GM21786 (cell line): ENCODE measurements around the gene ALK.
"Not testable (repeated sequence)": the region's sequence is repeated elsewhere in the genome, so short reads cannot be mapped to it uniquely, and the experiment has no call there.

Source experiments
- ATAC-seq: cut with Tn5 transposase; IDR thresholded peaks from one replicate; pipeline ENCODE4 v1.9.1; 2021; ENCODE audit not compliant: unreplicated experiment

ALK gene

DNA sequence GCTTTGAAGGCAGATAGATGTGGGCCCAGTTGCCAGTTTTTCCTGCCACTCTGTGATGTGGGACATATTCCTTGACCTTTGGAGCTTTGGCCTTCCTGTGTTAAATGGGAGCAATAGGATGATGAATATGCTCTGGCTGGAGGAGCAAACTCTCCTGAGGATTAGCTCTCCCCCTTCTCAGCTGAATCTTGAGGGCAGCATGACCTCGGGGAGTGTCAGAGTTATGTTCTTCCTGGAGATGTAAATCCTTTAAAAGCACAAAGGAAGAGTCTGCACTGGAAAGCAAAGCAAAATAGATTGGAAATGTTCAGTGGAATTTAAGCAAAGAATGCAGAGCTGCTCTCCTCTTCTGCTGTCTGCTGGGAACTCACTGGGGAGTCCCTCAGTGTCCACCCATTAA is 160.1 kb downstream of the ALK start:
- no peak for ATAC-seq

DNA sequence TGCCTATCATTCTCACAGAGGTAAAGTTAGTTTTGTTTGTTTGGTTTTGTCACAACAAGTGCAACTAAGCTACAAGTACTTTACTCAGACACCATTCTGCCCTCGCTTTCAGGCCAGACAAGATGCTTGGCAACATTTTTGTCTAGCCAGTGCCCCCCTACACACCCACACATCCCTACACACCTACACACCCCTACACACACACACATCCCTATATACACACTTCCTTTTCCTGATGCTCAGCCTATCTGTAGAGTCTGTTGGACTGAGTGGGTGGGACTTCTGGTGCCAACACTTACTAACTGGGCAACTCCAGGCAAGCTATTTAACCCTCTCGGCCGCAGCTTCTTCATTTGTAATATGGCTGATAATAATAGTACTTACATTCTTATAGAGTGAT is 161.4 kb downstream of the ALK start:
- no peak for ATAC-seq

DNA sequence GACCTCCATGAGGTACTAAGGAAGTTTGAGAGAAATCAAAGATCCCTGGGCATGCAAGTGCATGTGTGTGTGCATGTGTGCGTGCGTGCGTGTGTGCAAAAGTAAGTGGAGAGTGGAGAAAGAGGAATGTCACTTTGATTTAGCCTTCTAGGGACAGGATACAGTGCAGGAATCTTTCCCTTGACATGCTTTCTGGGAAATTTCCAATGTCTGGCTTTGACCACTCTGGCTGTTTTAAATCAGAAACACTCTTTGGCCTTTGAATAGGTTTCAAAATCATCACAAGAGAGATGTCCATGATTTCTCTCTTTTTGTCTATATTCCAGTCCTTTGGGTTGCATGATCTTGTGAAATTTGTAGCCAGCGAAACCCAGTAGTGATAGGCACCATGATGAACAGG is 162.0 kb downstream of the ALK start:
- no peak for ATAC-seq

DNA sequence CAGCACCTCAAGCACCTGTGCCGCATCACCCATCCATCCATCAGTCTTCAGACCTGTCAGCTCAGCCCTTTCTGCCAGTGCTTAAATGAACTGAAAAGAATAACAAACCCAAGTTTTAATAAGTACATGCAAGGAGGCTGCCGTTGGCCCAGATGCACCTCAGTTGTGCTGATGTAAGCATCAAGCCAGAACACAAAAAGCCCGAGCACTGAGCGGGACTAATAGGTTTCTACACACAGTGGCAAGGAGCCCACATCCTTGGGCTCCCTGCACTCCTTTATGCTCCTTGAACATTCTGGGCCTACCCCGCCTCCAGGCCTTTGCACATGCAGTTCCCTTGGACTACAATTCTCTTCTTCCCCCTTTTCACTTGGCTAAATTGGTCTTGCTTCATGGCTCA is 165.6 kb downstream of the ALK start:
- ATAC-seq, result no peak

DNA sequence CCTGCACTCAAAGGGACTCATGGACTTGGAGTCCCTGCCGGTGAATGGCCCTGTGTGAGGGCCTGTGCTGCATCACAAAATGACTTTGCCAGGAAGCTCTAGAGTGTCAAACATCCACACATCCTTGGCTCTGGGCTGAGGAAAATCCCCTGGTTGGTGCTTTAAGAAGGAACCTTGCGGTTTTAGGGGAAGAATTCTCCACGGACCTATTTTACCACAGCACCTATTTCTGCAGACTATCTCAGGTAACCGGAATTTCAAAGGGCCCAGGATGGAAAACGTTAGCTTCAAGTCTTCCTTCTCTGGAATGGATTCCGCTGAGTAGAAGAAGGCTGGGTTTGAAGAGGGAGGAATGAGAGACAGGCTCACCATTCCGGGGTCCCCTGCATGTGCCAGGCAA is 166.2 kb downstream of the ALK start:
- ATAC-seq, result no peak

DNA sequence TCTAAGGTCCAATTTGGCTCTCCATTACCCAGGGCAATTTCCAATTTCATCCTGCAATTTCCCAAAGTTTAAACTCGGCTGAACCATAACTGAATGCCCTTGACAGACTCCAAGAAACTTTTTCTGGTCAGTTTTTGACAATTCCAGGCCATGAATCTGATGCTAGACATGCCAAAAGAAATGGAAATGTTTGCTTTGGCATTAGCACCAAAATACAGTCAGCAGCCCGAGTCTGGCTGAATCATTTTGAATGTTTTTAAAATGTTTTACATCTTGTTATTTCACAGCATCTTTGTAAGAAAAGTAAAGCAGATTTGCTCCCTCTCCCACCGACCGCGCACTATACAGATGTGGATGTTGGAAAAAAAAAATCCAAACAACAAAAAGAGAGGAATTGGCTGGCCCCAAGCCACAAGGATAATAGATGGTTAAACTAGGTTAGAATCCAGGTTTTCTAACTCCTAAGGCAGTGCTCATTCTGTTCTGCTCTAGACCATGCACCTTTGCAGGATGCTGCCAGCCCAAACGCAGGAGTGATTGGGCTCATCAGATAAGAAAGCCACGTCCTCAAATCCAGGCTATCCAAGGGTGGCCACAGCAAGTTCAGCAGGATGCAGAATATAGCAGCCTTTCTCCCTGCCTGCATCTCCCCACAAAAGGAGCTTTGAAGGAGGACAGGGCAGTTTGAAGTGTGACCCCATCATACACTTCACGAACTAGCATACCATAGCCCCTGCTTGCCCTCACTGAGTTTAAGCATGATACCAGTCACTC is 167.5 kb downstream of the ALK start:
- no peak for ATAC-seq

DNA sequence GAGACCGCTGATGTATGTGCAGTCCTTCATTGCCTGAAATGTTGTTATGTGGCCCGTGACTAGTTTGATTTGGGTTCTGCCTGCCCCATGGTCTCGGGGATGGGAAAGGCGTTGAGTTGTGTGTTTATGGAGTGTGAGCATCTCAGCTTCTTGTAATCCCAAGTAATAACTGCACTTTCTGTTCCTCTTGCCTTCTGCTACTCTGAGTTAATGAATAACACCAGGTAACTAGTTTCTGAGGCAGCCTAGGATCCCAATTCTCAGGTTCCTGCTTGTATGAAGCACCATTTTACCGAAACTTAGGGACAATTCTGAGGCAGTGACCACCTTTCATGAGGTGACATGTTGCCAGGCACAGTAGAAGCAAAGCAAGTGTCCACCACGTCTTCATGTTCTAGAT is 170.0 kb downstream of the ALK start:
- ATAC-seq, result no peak

DNA sequence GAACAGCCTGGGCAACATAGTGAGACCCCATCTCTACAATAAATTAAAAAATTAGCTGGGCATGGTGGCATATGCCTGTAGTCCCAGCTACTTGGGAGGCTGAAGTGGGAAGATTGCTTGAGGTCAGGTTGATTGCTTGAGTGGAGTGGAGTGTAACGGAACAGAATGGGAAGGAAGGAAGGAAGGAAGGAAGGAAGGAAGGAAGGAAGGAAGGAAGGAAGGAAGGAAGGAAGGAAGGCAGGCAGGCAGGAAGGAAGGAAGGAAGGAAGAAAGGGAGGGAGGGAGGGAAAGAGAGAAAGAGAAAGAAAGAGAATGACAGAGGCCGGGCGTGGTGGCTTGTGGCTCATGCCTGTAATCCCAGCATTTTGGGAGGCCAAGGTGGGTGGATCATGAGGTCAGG is 170.9 kb downstream of the ALK start:
- not testable (repeated sequence) for ATAC-seq

DNA sequence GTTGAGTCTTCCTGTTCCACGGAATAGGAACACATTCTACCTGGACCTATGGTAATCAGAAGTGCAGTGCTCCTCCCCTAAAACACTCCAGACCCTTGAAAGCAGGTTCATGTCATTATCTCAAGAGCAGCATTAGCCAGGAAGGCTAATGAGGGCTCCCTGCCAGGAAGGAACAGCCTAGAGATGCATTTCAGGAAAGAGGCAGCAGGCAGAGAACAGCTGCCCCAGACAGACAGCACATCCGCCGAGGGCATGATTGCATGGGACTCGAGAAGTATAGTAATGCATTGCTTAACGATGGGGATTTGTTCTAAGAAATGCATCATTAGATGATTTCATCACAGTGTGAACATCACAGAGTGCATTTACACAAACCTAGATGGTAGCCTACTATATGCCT is 171.5 kb downstream of the ALK start:
- ATAC-seq, result no peak

DNA sequence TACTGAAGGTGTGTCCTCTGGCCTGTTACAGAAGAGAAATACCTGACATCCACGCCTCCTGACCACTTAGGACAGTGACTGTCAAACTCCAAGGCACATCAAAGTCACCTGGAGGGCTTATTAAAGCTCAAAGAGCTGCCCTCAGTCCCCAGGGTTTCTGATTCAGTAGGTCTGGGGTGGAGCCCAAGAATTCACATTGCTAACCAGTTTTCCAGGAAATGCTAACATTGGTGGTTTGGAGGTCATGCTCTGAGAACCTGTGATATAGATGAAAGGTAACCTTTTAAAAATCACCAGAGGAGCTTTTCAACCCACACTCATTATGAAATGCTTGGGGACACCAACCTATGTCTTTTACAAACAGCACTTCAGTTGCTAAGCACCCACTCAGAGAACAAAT is 172.3 kb downstream of the ALK start:
- no peak for ATAC-seq

DNA sequence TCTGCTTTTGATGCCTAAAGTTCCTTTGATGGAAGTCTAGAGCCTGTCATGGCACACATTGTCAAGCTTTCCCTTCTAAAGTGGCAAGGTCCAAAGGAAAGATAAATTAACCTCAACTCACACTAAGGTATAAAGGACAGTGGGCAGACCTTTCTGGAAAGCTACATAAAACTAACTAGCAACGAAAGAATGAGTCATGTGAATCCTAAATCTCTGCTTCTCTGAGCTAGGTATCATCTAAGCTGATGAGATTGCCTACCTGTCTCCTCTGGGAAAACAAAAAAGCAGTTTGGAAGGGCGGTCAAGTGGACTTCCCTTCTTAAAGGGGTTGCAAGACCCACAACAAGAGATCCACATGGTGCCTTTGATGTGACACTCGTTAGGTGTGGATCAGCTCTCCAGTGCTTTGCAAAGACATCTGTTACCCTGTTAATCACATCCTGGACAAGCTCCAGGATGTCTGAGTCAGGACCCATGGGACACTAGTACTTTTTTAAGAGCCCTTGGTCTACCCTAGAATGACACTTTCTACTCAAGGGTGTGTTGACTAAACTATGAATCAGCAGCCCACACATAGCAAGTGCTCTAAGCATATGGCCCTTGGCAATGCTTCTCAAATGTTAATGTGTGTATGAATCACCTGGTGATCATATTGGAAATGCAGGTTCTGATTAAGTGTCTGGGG is 173.5 kb downstream of the ALK start:
- peak; percentile 51 for ATAC-seq

DNA sequence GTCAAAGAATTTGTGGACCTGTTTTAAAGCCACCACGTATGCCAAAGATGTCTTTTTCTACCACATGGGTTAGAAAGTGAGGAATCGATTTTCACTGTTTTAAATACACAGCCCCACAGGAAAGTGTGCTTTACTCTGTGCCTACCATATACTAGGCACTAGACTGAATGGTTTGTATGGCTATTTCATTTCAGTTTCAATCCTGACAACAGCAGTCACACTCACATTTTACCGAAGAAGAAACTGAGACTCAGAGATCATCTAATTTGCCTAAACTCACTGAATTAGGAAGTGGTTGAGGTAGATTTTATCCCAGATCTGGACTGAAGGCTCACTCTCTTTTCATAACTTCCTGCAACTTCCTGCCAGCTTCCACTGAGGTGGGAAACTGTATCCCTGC is 176.4 kb downstream of the ALK start:
- ATAC-seq, result peak; percentile 71

DNA sequence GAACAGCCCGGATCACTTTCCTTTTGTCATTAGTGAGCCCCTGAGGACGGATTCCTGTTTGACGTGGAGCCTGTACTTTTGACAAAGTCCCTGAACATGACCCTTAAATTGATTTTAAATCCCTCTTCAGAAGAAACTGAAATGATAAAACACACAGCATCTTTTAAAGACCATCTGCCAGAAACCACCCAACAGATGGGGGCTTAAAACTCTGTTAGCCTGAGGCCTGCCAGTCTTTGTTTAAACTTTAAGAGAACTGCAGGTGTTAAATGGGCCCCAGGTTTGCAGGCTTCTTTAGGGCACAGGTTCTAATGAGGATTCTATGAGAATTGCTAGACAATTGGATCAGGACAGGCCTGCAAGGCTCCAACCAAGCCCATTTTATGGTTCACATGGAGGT is 177.9 kb downstream of the ALK start:
- ATAC-seq, result no peak

DNA sequence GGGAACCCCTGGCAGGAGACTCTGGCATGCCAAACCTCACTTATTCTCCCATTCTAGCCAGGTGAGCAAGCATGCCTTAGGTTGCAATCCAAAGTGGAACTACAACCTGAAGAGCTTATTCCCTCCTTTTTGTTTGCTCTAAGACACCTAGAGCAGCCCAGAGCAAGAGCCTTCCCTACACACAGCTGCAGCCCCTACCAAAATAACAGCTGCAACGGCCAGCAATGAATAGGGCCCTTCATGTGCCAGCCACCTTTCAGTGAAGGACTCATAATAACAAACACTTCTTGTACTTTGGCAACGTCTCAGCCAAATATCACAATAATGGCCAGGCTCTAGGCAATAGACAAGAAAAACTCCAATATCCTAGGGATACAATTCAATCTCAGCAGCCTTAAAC is 178.7 kb downstream of the ALK start:
- ATAC-seq, result no peak

DNA sequence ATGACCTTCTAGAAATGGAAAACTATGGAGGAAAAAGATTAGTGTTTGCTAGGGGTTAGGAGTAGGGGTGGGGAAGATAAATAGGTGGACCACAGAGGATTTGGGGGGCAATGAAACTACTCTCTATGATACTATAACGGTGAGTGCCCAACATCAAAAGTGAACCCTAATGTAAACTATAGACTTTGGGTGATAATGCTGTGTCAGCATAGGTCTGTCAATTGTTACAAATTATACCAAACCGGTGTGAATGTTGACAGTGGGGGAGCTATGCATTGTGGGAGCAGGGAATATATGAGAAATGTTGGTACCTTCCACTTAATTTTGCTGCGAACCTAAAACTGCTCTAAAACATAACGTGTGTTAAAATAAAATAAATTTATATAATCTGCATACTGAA is 180.3 kb downstream of the ALK start:
- ATAC-seq, result no peak

DNA sequence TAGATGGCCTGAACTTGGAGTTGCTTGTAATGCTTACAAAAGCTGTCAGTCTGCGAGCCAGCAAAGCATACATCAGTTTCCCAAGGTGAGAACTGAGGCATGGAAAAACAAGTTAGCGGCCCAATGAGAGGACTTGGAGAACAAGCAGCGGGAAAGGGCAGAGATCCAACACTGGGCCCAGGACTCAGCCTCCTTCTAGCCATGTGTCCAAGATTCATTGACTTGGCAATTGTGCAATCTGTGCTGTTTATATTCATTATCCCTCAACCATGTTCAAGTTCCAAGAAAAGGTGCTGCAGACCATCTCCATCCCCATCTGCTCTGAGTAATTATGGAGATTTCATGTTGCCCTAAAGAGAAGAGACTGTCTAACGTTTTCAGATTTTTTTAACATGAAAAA is 187.4 kb downstream of the ALK start:
- ATAC-seq, result no peak

DNA sequence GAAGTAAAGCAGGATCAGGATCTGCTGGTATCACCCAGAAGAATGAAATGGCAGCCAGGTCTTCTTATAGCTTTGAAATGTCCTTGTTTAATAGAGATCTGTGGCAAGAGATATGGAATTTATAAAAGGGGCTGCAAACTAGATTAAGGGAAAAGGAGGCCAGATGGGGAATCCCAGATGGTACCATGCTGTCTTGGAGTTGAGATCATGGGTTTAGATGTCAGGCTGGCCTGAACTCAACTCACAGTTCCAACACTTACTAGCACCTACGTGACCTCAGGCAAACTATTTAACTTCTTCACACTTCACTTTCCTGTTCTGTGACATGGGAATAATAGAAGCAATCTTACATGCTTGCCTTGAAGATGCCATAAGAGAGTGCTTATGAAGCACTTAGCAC is 188.2 kb downstream of the ALK start:
- ATAC-seq, result no peak

DNA sequence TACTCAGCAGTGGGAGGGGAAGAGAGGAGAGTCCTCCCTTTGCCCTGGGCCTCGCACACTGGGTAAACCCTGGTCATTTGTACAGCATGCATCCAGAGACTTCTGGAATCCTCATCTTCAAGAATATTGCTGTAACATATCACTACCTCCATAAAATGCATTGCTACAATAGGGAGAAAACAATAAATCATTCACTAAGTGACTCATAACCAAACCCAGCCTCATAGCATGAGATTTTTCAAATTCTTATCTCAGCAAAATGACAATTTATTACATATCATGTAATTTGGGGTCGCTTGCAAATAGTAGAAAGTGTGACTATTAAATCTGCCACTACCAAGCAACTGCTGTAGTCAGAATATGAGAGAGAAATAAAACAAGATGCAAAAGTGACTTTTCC is 189.4 kb downstream of the ALK start:
- no peak for ATAC-seq

DNA sequence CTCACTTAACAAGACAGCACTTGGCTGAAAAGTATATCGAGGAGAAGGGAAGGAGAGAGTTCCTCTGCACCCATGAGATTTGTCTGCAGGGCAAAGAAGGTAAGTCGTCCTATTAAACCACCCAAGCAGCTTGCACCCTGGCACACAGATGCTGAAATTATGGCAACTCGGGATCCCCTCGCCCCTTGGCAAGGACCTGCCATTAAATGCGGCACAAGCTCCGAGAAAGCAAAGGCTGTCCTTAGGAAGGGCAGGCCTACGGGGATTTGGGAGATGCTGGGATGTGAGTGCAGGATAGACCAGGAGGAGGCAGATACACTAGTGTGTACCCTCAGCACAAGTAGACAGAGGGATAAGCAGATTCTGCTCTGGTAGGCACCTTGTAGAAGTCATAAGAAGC is 191.5 kb downstream of the ALK start:
- ATAC-seq, result no peak

DNA sequence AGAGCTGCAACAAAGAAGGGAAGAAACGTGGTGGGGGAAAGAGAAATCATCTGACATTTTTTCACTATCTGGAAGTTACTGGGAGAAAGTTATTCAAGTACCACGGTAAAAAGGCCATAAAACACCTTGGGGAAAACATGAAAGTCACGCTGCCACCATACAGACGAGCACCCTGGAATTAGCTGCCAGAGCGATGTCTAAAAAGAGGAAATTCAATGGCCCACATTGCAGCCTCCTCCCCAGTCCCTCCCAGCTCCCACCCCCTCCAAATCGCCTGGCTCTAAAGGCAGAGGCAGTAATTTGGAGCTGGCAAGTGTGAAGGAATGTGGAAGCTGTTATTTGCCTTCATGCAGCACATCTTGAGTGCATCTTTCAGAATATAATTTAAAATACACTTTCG is 192.0 kb downstream of the ALK start:
- no peak for ATAC-seq

DNA sequence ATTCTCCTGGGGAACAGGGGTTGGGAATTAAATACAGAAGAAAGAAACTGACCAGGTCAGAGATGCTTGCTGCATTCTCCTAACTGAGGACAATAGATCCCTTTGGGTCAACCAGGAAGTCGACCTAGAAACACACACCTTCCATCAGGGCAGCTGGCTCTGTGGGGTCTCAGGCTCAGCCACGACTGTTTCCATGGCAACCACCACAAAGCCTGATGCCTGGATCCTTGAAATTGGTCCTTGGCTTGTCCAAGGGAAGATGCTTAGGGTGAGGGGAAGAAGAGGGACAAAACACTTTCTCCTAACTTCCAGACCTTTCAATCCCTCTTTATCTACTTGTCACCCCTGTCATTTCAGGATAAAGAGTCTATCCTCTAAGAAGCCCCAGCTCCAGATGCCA is 194.4 kb downstream of the ALK start:
- no peak for ATAC-seq

DNA sequence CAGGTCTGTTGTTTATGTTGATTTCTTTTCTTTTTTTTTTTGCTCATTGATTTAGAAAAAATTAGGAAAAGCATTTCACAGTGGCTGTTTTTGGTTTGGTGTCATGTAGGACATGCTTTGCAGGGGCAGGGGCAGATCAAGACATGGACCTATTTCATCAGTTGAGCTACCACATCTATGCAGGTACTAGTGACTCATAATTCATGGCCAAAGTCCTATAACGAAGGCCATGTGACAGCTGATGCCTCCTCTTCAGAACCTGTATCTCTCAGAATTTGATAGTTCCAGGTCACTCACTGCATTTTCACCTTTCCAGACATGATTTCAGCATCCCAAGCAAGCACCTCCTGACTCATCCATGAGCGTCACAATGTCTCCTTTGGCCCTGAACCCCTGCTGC is 195.8 kb downstream of the ALK start:
- ATAC-seq, result no peak

DNA sequence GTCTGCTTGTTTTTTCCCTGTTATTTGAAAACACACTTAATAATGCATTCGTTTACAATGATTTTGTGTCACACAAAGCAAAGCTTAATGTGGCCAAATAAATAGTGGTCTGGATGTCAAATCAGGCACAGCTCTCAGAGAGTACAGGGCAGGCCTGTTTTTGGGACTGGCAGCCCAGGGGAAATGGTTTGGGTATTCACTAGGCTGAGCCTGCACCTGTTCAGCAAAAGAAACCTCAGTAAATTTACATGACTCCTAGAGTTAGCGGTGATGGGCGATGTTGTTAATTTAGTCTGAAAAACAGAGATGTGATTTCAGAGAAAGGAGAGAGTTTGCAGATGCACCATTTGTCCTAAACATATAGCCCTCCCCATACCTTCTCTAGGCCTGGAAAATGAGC is 197.1 kb downstream of the ALK start:
- ATAC-seq, result no peak
